ENCODE measurements around the gene PNLIPRP2.
A peak's percentile ranks its signal among the peaks of the same experiment; 100 is the strongest.

The PNLIPRP2 gene

DNA sequence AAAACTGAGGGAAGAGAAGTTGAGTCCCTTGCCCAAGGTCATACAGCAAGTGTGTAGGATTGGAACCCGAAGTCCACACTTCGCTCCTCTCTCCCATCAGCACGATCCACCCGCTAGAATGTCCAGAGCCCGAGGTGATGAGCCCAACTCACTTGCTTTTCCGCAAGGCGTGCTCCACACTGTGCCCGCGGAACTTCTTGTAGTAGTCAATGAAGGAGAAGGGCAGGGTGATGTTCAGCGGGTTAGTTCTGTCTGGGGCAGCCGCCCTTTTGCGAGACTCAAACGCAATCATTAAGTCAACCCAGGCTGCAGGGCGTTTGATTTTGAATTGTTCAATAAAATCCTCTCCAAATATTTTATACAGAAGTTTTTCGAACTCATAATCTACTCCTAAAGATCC lies 58.6 kb downstream of the PNLIPRP2 start:
- H3K27me3 ChIP-seq (ENCODE audit: insufficient read depth, low read depth, severe bottlenecking), result no peaks in the 10 kb centered on the region
- H3K9me3 ChIP-seq (ENCODE audit: severe bottlenecking), result no peaks in the 10 kb centered on the region
- no peak for DNase-seq
- peaks cover 3% of the 10 kb centered on the region for H3K36me3 ChIP-seq
- no peak overlapping the region for H3K4me3 ChIP-seq (ENCODE audit: low read depth, low read length)
- TF ChIP-seq, protein P1, sequence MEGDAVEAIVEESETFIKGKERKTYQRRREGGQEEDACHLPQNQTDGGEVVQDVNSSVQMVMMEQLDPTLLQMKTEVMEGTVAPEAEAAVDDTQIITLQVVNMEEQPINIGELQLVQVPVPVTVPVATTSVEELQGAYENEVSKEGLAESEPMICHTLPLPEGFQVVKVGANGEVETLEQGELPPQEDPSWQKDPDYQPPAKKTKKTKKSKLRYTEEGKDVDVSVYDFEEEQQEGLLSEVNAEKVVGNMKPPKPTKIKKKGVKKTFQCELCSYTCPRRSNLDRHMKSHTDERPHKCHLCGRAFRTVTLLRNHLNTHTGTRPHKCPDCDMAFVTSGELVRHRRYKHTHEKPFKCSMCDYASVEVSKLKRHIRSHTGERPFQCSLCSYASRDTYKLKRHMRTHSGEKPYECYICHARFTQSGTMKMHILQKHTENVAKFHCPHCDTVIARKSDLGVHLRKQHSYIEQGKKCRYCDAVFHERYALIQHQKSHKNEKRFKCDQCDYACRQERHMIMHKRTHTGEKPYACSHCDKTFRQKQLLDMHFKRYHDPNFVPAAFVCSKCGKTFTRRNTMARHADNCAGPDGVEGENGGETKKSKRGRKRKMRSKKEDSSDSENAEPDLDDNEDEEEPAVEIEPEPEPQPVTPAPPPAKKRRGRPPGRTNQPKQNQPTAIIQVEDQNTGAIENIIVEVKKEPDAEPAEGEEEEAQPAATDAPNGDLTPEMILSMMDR (IDR thresholded peaks at IDR 0.05; ENCODE audit: low read depth, low read length), result no peak
- no peak overlapping the region for H3K27ac ChIP-seq

DNA sequence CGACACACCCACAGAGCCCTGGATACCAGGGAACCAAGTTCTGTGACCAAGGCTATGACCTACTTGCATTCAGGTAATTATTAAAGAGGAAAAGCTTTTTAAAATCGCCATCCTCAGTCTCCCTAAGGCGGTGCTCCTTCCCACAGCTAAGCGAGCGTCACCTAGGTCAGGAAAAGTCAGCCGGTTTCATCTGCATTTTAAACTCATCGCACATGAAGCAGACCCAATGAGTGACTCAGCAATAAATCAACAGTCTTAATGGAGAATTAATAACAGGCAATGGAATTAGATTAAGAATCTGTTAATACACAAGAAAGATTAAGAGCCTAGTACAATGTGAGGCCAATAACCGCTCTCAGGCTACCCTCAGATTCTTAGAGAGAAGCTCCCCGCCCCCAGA lies 62.4 kb downstream of the PNLIPRP2 start:
- H3K27me3 ChIP-seq (ENCODE audit: insufficient read depth, low read depth, severe bottlenecking), result no peaks in the 10 kb centered on the region

DNA sequence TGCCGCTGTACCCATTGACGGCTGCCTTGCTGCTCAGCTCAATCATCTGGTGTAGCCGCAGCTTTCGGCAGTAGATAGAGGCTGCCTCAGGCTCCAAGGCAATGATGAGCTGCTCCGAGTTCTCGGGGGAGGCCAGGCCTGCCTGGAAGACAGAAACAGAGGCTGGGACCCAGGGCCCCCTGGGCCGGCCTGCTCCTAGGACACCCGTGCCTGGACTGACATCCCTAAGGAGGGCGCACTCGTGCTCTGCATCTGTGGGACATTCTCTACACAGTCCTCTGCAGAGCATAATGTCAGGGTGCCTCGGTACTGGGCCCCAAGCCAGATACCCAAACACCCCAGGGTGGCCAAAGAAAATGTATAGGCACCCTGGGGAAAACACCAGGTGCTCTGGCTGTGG lies 63.1 kb downstream of the PNLIPRP2 start:
- Histone ChIP-seq H3K4me3 (ENCODE audit: low read depth, low read length) (no peak overlapping the region), H3K36me3 (no peaks in the 10 kb centered on the region; the same call in 1 of the 2 replicates), H3K27ac (no peak overlapping the region), H3K27me3 (ENCODE audit: insufficient read depth, low read depth, severe bottlenecking) (no peaks in the 10 kb centered on the region), H3K9me3 (ENCODE audit: severe bottlenecking) (no peaks in the 10 kb centered on the region)
- no peak for DNase-seq
- TF ChIP-seq, protein P1 (IDR thresholded peaks at IDR 0.05; ENCODE audit: low read depth, low read length), result peak; percentile 22; the same call in 1 of the 2 replicates

More for the DNA sequence above, 62.4 kb downstream of the PNLIPRP2 start:
- H3K27ac ChIP-seq, result no peak overlapping the region
- H3K4me3 ChIP-seq (ENCODE audit: low read depth, low read length), result no peak overlapping the region
- DNase-seq, result no peak
- no peaks in the 10 kb centered on the region for H3K9me3 ChIP-seq (ENCODE audit: severe bottlenecking)
- H3K36me3 ChIP-seq, result no peaks in the 10 kb centered on the region; the same call in 1 of the 2 replicates
- TF ChIP-seq, protein P1 (IDR thresholded peaks at IDR 0.05; ENCODE audit: low read depth, low read length), result no peak

DNA sequence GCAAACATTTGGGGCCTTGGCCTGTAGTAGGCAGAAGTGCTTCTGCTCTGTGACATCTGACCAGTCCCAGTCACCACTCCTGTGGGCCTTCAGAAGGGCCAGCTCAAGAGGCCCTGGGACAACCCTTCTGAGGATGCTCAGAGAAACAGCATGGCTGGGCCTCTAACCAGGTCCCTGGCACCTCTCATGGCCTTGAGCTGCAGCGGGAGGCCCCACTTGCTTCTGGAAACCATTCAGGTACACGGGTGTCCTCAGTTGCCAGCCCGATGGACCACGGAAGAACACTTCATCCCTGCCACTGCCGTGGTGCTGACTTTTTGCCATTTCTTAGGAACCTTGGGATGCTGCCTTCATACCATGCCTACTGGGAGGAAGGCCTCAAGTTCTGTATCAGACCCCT lies 64.0 kb downstream of the PNLIPRP2 start:
- H3K27me3 ChIP-seq (ENCODE audit: insufficient read depth, low read depth, severe bottlenecking), result no peaks in the 10 kb centered on the region
- no peak overlapping the region for H3K4me3 ChIP-seq (ENCODE audit: low read depth, low read length)
- no peak overlapping the region for H3K27ac ChIP-seq
- no peaks in the 10 kb centered on the region for H3K9me3 ChIP-seq (ENCODE audit: severe bottlenecking)
- TF ChIP-seq, protein P1 (IDR thresholded peaks at IDR 0.05; ENCODE audit: low read depth, low read length), result no peak
- H3K36me3 ChIP-seq, result no peaks in the 10 kb centered on the region; the same call in 1 of the 2 replicates
- DNase-seq, result no peak

DNA sequence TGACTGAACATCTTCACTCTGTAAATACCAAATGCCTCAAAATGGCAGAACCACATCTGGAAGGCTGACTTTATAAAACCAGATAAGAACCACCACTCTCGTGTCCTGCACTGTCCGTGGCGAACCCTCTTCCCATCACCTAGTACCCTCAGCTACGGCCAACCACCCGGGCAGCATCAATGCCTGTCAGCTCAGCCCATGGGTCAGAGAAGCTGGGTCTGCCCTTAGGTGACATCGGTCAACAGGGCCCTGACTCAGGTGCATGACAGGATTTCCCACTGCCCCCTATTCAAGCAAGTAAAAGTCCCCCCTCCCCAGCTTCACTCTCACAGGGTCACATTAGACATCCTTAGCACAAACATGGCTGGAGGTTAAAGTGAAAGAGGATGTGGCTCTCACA lies 65.1 kb downstream of the PNLIPRP2 start:
- Histone ChIP-seq H3K27ac (no peak overlapping the region), H3K4me3 (ENCODE audit: low read depth, low read length) (no peak overlapping the region), H3K27me3 (ENCODE audit: insufficient read depth, low read depth, severe bottlenecking) (no peaks in the 10 kb centered on the region), H3K36me3 (no peaks in the 10 kb centered on the region; the same call in 1 of the 2 replicates), H3K9me3 (ENCODE audit: severe bottlenecking) (no peaks in the 10 kb centered on the region)
- DNase-seq, result no peak
- TF ChIP-seq, protein P1 (IDR thresholded peaks at IDR 0.05; ENCODE audit: low read depth, low read length), result no peak

DNA sequence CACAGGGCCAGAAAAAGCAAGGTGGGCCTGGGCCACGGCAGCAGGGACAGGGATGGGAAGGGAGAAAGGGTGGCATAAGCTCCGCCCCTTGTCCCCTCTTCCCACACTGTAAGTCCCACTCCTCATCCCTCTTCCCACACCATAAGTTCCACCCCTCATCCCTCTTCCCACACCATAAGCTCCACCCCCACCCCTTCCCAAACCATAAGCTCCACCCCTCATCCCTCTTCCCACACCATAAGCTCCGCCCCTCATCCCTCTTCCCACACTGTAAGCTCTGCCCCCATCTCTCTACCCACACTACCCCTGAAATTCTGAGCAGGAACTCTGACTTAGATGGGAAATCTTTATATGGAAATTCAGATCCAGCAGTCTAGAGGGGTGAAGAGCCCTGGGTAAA lies 65.9 kb downstream of the PNLIPRP2 start:
- H3K36me3 ChIP-seq, result no peaks in the 10 kb centered on the region; the same call in none of the 2 replicates
- H3K27me3 ChIP-seq (ENCODE audit: insufficient read depth, low read depth, severe bottlenecking), result no peaks in the 10 kb centered on the region
- no peak overlapping the region for H3K4me3 ChIP-seq (ENCODE audit: low read depth, low read length)
- H3K9me3 ChIP-seq (ENCODE audit: severe bottlenecking), result no peaks in the 10 kb centered on the region
- no peak for DNase-seq
- H3K27ac ChIP-seq, result no peak overlapping the region
- TF ChIP-seq, protein P1 (IDR thresholded peaks at IDR 0.05; ENCODE audit: low read depth, low read length), result no peak
